CD4-positive, alpha-beta T cell treated with Interleukin-15 for 4 hours (primary cell): ENCODE data around the gene SCARB1.
"Not testable (repeated sequence)": the region's sequence is repeated elsewhere in the genome, so short reads cannot be mapped to it uniquely, and the experiment has no call there.

Experiments
- DNase-seq: peaks from one replicate; pipeline ENCODE4 v3.0.0-alpha.2; 2020; ENCODE audit warnings: low spot score

SCARB1 gene

DNA sequence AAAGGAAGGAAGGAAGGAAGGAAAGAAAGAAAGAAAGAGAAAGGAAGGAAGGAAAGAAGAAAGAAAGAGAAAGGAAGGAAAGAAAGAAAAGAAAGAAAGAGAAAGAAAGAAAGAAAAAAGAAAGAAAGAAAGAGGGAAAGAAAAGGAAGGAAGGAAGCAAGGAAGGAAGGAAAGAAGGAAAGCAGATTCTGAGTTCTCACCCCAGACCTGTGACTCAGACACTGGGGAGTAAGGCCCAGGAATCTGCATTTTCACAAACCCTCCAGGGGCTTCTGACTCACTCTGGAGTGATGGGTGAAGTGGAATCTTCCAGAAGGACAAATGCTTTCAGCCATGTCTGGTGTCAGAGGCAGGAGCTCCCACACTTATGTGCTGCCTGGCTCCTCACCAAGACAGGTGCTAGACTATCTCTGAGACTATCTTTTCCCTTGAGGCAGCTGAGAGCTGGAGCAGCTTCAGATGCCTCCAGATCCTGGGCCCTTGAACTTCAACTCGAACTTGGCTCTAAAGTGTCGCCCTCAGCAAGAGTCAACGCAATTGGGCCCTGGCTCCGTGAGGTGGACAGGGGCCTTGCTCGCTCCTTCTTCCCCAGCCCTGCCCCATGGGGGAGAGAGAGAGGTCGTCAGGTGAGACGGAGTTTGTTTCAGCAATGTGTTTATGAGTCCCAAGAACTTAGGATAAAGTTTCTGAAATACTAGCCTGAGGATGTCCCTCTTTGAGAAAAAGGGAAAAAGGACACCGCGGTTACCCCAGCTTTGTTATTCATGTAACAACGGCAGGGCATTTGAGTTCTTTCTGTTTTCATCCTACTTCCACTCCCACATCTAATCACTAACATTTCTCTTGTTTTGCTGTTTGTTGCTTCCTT lies 19.8 kb upstream of the SCARB1 start:
- DNase-seq, result no peak

DNA sequence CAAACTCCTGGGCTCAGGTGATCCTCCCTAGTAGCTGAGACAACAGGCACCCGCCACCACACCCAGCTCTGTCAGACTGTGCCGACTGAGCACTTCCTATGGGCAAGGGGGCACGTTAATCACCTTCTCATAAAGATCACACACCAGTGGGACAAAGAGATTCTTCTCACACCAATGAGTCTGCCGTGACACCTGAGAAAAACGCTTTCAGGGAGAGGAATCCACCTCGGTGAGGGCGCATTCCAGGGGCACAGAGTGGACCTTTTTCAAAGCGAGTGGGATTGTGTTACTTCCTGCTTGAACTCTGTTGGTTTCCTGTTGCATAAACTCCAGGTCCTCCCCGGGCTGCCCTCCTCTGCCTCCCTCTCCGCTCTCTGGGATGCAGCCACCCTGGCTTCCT lies 17.5 kb upstream of the SCARB1 start:
- DNase-seq, result no peak

DNA sequence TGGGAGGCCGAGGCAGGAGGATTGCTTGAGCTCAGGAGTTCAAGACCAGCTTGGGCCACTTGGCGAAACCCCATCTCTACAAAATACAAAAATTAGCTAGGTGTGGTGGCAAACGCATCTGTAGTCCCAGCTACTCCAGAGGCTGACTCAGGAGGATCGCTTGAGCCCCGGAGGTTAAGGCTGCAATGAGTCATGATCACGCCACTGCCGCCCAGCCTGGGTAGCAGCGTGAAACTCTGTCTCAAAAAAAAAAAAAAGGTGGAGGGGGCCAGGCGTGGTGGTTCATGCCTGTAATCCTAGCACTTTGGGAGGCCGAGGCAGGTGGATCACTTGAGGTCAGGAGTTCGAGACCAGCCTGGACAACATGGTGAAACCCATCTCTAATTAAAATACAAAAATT lies 16.7 kb upstream of the SCARB1 start:
- not testable (repeated sequence) for DNase-seq

DNA sequence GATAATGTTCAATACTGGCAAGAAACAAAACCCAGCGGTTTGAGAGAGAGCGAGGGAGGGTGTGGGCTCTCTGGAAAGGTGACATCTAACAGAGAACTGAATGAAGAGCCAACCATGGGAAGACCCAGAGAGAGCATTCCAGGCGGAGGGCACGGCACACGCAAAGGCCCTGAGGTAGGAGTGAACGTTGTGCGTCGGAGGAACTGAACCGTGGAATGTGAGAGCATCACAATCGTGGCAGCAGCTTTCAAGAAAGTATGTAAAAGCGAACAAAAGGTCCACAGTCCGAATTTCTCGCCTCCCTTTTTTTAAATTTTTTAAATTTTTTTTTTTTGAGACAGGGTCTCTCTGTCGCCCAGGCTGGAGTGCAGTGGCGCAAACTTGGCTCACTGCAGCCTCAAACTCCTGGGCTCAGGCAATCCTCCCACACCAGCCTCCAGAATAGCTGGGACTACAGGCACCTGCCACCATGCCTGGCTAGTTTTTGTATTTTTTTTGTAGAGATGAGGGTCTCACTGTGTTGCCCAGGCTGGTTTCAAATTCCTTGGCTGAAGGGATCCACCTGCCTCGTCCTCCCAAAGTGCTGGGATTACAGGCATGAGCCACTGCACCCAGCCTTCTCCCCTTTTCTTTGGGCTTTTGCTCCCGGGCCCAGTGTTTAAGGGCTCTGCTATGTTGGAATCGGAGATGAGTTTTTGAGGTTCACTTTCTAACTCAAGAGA lies 15.3 kb upstream of the SCARB1 start:
- no peak for DNase-seq

DNA sequence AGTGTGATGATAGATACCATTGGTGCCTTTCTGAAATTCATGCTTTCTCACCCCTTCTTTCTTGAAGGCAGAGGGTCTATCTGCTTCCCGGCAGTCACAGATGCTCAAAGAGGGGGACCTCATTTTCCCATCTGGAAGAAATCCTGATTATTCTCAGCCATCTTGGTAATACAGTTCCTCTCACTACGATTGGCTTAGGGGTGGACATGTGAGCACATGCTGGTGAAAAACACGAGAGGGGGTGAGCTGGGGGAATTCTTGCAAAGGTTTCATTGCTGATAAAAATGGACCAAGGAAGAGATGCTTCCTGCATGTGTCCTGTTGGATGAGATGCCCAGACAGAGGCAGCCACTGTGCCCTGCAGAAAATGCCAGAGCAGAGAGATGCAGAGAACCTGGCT lies 13.8 kb upstream of the SCARB1 start:
- DNase-seq, result no peak

DNA sequence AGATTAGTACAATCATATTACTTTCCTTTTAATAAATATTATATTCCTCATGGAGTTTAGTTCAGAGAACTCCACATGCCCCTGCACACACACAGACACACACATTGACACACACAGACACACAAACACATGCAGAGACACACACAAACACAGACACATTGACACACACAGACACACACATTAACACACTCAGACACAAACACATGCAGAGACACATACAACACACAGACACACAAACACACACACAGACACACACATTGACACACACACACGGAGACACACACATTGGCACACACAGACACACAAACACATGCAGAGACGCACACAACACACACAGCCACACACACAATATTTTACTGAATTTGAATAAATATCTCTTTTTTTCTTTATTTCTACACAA lies 12.5 kb upstream of the SCARB1 start:
- DNase-seq, result no peak

DNA sequence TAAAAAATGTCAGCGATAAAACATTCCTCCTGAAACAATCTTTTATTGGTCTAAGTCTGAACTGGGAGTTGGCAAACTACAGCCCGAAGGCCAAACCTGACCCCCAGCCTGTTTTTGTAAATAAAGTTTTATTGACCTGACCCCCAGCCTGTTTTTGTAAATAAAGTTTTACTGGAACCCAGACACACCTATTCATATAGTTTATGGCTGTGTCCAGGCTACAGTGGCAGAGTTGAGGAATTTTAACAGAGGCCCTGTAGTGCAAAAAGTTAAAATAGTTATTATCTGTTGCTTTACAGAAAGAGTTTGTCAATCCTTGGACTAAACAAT lies 12.1 kb upstream of the SCARB1 start:
- DNase-seq, result no peak

DNA sequence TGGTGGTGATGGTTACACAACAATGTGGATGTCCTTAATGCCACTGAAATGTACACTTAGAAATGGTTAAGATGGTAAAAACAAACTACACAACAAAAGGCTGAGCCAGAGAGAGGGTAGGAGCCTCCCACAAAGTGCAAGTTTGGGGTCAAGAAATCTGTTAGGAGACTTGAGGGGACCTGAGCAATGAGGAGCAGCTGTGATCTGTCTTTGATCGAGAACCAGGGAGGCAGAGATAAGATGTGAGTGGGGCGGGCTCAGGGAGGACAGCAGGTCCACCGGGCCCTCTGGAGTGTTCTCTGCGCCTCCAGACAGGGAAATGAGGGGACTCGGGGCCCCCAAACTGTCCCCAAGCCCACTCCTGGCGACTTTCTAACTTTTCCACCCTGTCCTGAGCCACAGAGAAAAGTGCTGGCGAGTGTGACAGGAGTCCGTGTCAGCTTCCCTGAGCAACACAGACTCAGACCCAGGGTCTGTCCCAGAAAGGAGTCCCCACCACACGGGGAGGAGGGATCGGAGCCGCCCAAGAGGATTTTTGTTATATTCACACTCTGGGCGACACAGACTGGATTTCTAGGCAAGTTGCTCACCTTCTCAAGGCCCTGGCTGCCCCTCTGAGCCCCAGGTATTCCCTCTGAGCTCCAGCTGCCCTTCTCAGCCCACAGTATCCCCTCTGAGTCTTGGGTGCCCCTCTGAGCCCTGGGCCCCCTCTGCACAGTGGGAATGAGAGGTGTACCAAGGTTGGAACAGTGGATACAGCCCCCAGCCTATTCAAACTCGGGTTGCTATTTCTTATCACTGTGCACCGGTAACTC lies 11.5 kb upstream of the SCARB1 start:
- DNase-seq, result no peak

DNA sequence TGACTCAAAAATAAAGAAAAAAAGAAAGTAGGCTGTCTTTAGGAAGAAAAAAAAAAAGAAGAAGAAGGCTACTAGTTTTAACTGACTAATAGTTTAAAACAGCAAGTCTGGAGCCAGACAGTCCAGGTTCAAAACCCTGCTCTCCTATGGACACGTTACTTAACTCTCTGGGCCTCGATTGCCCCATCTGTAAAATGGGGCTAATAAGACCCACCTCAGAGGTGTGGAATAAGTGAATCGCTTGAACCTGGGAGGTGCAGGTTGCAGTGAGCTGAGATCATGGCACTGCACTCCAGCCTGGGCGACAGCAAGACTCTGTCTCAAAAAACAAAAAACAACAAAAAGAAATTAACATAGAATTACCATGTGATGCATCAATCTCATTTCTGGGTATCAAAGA lies 10.5 kb upstream of the SCARB1 start:
- no peak for DNase-seq

DNA sequence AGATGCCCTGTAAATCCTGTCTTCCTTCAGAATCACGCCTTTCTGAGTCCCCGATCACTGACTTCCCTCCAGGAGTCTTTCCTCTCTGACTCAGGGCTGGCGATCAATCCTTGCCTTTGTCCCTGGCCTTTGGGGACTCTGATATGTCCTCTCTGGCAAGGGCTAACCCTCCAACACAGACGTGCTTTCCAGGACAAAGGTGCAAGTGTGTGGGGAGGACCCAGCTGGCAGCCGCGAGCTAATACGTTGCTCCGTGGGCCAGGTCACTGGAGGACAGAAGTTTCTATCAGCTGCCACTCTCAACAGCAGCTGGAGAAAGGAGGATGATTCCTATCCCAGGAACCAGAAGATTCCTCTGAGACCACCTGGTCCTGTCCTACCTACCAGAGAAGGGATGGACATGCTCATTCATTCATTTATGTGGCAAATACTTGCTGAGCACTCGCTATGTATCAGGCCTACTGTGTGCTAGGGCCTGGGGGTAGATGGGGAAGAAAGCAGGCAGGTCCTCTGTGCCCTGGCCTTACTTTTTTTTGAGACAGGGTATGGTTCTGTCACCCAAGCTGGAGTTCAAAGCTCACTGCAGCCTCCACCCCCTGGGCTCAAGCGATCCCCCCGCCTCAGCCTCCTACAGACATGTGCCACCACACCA lies 8.5 kb upstream of the SCARB1 start:
- DNase-seq, result no peak

DNA sequence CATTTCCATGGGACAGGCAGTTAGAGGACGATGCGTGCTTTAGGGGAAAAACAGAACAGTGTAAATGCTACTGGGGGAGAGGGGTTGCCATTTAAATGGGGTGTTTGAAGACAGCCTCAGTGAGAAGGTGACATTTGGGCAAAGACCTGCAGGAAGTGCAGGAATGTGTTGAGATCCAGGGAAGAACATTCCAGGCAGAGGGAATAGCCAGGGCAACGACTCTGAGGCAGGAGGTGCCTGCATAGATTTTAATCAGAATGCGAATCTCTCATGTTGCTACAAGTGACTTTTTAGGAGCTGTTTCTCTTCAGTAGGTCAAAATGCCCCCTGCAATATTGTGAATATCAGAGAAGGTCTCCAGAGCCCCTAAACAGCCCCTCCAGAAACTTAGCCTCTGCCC lies 7.6 kb upstream of the SCARB1 start:
- no peak for DNase-seq

DNA sequence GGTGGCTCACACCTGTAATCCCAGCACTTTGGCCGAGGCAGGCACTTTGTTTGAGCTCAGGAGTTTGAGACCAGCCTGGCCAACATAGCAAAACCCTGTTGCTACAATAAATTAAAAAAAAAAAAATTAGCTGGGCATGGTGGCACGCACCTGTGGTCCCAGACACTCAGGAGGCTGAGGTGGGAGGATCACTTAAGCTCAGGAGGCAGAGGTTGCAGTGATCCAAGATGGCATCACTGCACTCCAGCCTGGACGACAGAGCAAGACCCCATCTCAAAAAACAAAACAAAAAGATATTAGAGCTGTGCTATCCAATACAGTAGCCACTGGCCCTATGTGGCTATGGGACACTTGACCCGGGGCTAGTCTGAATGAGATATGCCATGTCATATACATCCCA lies 6.9 kb upstream of the SCARB1 start:
- DNase-seq, result no peak

DNA sequence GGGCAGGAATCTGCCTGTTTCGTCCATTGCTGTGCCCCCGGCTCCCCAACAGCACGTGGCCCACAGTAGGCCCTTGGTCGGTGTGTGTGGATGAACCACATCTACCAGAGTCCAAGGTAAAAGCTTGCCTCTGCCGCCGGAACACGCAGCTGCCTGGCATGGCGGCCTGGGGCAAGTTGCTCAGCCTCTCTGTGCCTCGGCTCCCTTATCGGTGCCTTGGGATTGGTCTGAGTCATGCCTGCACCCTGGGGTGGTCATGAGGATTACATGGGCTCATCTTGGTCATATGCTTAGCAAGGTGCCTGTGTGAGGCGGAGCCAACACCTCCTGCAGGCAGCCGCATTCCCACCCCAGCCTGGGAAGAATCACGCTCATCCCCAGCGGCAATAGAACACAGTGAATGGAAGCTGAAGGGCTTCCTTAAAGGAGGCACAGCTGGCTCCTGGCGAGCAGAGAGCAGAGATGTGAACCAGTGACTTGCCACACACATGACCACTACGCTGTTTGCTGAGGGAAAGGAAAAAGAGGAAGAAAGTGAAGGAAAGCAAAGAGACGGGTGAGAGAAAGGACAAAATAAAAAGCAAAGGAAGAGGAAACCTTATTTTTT lies 5.5 kb upstream of the SCARB1 start:
- no peak for DNase-seq

DNA sequence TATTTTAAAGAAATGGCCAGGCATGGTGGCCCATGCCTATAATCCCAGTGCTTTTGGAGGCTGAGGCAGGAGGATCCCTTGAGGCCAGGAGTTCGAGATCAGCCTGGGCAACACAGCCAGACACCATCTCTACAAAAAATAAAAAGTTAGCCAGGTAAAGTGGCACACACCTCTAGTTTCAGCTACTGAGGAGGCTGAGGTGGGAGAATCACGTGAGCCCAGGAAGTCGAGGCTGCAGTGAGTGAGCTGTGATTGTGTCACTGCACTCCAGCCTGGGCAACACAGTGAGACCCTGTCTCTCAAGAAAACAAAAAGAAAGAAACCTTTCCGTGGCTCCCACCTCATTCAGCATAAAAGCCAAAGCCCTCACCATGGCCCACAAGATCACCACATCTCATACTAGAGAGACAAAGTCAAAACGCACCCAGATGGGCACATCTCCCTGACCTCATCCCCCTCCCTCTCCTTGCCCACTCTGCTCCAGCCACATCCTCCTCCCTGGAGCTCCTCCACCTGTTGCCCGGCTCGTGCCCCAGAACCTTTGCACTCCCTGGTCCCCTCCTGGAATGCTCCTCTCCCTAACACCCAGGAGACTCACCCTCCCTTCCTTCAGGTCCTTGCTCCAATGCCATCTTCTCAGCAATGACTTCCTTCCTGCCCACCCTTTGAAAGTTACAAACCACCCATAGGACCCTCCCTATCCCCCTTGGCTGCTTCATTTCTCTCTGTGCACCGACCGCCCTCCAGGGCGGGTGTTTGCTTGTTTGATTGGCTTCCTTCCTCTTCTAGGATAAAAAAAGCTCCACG lies 4.8 kb upstream of the SCARB1 start:
- DNase-seq, result no peak

DNA sequence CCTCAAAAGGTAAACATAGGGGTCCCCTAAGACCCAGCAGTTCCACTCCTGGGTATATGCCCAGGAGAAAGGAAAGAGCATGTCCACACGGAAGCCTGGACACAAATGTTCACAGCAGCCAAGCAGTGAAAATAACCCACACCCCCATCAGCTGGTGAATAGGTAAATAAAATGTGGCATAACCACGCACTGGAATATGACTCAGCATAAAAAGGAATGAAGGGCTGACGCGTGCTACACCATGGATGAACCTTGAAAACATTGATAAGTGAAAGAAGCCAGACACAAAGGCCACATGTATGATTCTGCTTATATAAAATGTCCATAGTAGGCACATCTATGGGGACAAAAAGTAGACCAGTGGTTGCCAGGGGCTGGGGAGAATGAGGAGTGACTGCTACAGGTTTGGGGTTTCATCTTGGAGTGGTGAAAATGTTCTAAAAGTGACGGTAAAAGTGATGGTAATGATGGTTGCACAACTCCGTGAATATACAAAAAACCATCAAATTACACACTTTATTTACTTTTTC lies 3.8 kb upstream of the SCARB1 start:
- DNase-seq, result no peak

DNA sequence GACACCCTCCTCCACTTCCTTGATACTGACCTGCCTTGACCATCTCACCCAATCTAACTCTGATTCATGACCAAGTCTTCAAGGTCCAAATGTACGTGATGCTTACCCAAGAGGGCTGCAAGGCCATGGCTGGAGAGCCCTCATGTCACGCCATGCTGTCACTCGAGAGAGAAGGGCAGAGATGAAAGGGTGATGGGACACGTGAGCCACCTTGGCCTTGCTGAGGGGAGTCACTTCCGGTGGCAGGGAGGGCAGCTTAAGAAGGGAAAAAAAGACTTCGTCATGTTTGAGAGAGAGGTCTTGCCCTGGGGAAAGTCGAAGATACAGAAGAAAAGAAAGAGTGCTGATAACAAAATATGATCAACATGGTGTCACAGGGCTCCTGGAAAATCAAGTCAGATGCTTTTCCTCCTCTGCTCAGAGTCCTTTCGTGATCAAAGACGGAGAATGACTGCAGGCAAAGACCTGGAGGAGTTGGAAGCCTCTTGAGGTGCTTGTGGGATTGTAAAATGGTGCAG lies 3.3 kb upstream of the SCARB1 start:
- DNase-seq, result no peak

DNA sequence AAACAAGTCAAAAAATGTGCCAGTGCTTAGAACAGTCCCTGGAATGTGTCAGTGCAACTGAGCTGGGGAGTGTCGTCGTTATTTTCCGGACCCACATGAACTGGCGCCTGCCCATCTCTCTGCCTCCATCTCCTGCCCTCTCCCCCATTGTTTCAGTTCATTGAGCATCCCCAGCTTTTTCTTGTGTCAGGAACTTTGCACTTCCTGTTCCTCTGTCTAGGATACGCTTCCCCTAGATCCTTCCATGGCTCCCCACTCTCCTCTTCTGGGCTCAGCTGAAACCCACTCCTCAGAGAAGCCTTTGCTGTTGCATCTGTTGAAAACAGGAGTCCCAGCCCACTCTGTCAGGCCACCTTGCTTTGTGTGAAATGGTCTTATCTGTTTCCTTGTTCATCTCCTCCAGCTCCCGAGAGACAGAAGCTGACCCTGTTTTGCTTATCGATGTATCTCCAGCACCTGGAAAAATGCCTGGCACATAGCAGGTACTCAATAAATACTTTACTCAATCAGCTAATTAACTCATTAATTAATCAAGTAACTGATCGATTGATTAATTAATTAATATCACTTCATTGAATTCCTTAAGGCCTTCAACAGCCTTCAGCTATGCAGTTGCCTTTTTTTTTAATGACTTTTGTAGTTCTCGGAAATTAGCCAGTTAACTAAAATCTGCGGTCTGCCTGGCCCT lies 2.7 kb upstream of the SCARB1 start:
- no peak for DNase-seq

DNA sequence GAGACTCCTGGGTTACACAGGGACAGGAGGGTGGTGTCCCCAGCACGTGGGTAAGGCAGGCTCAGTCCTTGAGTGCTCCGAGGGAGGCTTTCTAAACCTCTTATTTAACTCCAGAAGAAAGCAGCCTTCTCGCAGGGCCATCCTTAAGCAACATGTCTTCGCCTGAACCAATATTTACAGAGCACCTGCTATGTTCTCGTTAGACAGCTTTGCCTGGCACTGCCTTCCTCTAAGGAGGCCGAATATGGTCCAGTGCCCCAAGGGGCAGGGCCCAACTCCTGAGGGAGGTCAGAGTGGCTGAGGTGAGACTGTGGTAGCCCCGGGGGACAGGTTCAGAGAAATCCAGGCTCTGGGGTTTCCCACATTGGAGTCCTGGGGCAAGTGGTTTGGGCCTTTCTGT lies 2.1 kb upstream of the SCARB1 start:
- no peak for DNase-seq

DNA sequence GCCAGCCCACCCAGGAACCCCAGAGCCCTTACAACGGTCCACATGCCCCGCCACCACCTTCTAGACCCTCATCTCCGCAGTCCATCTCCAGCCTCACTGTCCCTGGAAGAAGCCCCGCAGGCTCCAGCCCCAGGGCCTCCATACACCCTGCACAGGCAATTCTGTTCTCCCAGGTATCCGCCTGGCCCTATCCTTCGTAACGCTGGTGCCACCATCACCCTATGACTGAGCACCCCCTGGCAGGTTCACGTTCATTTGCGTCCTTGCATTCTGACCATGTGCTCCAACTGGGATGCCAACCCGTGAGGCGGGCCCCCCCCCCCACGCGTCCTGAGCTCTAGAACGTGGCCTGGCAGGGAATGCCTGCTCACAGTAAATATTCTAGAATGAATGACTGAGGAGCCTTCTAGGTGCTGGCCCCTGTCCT lies 675 bp upstream of the SCARB1 start:
- DNase-seq, result no peak
